H1 (cell line): ENCODE results near the gene TBC1D32. TPM values are rescaled to one million over a fixed set of nuclear protein-coding genes. Genes with fewer than 3 reads are reported as not detected.

Source experiments
- CTCF ChIA-PET: fragments of 300-600 bp; sonication (Branson Sonifier 250); formaldehyde crosslinking; loops from one replicate; lab custom pipeline; 2021; ENCODE audit not compliant: partially characterized antibody; lab: Charles Lee
- POLR2A ChIA-PET: fragments of 300-600 bp; sonication (Branson Sonifier 250); formaldehyde crosslinking; loops from one replicate; lab custom pipeline; 2021; ENCODE audit warnings: inconsistent platforms; ENCODE audit not compliant: partially characterized antibody; lab: Charles Lee
- DNase-seq, 2 experiments: peaks; one replicate each; pipeline versions ENCODE4 v3.0.0 to v3.0.0-alpha.2; 2010 to 2022; ENCODE audit warnings: low spot score in 2 of 2, low read depth in 1 of 2, mixed read lengths in 1 of 2
- FAIRE-seq: peaks from 2 replicates; lab custom pipeline; 2011; peaks lifted over from hg19 to GRCh38; lab: Jason Lieb, UNC
- H2AFZ ChIP-seq: 2 replicates; pipeline ENCODE4 v1.8.1; 2012; ENCODE audit warnings: low read length, inconsistent platforms
- H2AK5ac ChIP-seq: 2 replicates; pipeline ENCODE4 v1.6.1; 2013; ENCODE audit warnings: low read depth, low read length
- H2BK120ac ChIP-seq: replicated peaks from 2 replicates; pipeline ENCODE3; 2013; ENCODE audit warnings: low read depth, low read length, inconsistent platforms
- H2BK12ac ChIP-seq: 2 replicates; pipeline ENCODE4 v1.6.1; 2013; ENCODE audit warnings: low read depth, low read length
- H2BK15ac ChIP-seq: 2 replicates; pipeline ENCODE4 v1.6.1; 2013; ENCODE audit warnings: low read length
- H2BK20ac ChIP-seq: 2 replicates; pipeline ENCODE4 v1.6.1; 2013; ENCODE audit warnings: low read length
- H2BK5ac ChIP-seq: 2 replicates; pipeline ENCODE4 v1.6.1; 2013; ENCODE audit warnings: low read depth, low read length
- H3K14ac ChIP-seq: 2 replicates; pipeline ENCODE4 v1.6.1; 2013; ENCODE audit warnings: inconsistent platforms; ENCODE audit not compliant: insufficient read length
- H3K18ac ChIP-seq: 2 replicates; pipeline ENCODE4 v1.6.1; 2013; ENCODE audit warnings: low read length; ENCODE audit errors: extremely low read depth
- H3K23ac ChIP-seq: 2 replicates; pipeline ENCODE4 v1.6.1; 2013; ENCODE audit warnings: inconsistent platforms; ENCODE audit not compliant: insufficient read length
- H3K23me2 ChIP-seq: 2 replicates; pipeline ENCODE4 v1.6.1; 2013; ENCODE audit warnings: low read depth, low read length
- H3K27ac ChIP-seq: 2 replicates; pipeline ENCODE4 v1.6.1; 2011; ENCODE audit warnings: low read depth, low read length, inconsistent platforms
- H3K27me3 ChIP-seq, 4 experiments: replicated peaks in 1 of 4; 1 replicate in 1 of 4; 2 replicates in 3 of 4; pipeline versions ENCODE4 v1.6.1 to v1.8.1; 2011 to 2013; ENCODE audit warnings: low read length in 3 of 4, mild to moderate bottlenecking in 3 of 4, inconsistent platforms in 2 of 4, mixed read lengths in 2 of 4, moderate library complexity in 1 of 4; ENCODE audit not compliant: control insufficient read depth in 3 of 4, insufficient read depth in 3 of 4; ENCODE audit errors: extremely low read depth in 1 of 4
- H3K36me3 ChIP-seq, 4 experiments: 2 replicates each; pipeline versions ENCODE4 v1.6.1 to v1.8.1; 2011 to 2013; ENCODE audit warnings: mild to moderate bottlenecking in 4 of 4, low read length in 3 of 4, moderate library complexity in 2 of 4, control low read depth in 1 of 4, inconsistent platforms in 1 of 4; ENCODE audit not compliant: insufficient read depth in 4 of 4, control insufficient read depth in 2 of 4
- H3K4ac ChIP-seq: replicated peaks from 2 replicates; pipeline ENCODE3; 2013; ENCODE audit warnings: low read length, low read depth, mixed read lengths, inconsistent platforms; ENCODE audit not compliant: insufficient read length
- H3K4me1 ChIP-seq, 4 experiments: replicated peaks in 1 of 4; 1 replicate in 1 of 4; 2 replicates in 3 of 4; pipeline versions ENCODE4 v1.6.1 to v1.8.1; 2011 to 2013; ENCODE audit warnings: low read length in 3 of 4, inconsistent platforms in 2 of 4, mixed read lengths in 1 of 4; ENCODE audit not compliant: insufficient read depth in 4 of 4, control insufficient read depth in 3 of 4
- H3K4me2 ChIP-seq, 2 experiments: 2 replicates each; pipeline versions ENCODE4 v1.6.1 to v1.8.1; 2011 to 2013; ENCODE audit warnings: low read depth in 2 of 2, low read length in 2 of 2, control low read depth in 1 of 2, inconsistent platforms in 1 of 2, mild to moderate bottlenecking in 1 of 2; ENCODE audit not compliant: insufficient read depth in 1 of 2
- H3K4me3 ChIP-seq, 4 experiments: fragments of 200-600, 300-600 bp in 1 of 4; sonication (generic), shearing (Covaris generic), sonication (Bioruptor Twin) in 1 of 4; 2 replicates each; pipeline versions ENCODE4 v1.5.1 to v1.8.1; 2011 to 2016; ENCODE audit warnings: low read length in 4 of 4, low read depth in 3 of 4, control low read depth in 2 of 4, inconsistent platforms in 2 of 4, mild to moderate bottlenecking in 2 of 4, mixed read lengths in 1 of 4, moderate library complexity in 1 of 4; ENCODE audit not compliant: insufficient read depth in 2 of 4; ENCODE audit errors: extremely low read depth in 1 of 4
- H3K56ac ChIP-seq: replicated peaks from 2 replicates; pipeline ENCODE3; 2013; ENCODE audit warnings: low read depth, mild to moderate bottlenecking, mixed read lengths, low read length, inconsistent platforms; ENCODE audit not compliant: insufficient read length
- H3K79me1 ChIP-seq: 2 replicates; pipeline ENCODE4 v1.6.1; 2013; ENCODE audit warnings: low read depth, low read length, control low read depth
- H3K79me2 ChIP-seq, 2 experiments: 2 replicates each; pipeline versions ENCODE4 v1.6.1 to v1.8.1; 2012 to 2013; ENCODE audit warnings: low read length in 2 of 2, mild to moderate bottlenecking in 2 of 2, inconsistent platforms in 1 of 2; ENCODE audit not compliant: insufficient read depth in 2 of 2, control insufficient read depth in 1 of 2
- H3K9ac ChIP-seq, 4 experiments: replicated peaks in 1 of 4; 1 replicate in 1 of 4; 2 replicates in 3 of 4; pipeline versions ENCODE4 v1.6.1 to v1.8.1; 2011 to 2013; ENCODE audit warnings: low read depth in 3 of 4, low read length in 3 of 4, control low read depth in 2 of 4, mild to moderate bottlenecking in 2 of 4, moderate library complexity in 2 of 4, inconsistent platforms in 1 of 4; ENCODE audit errors: extremely low read depth in 1 of 4
- H3K9me3 ChIP-seq, 2 experiments: 2 replicates each; pipeline versions ENCODE4 v1.6.1 to v1.8.1; 2012 to 2013; ENCODE audit warnings: mild to moderate bottlenecking in 2 of 2, moderate library complexity in 2 of 2, control low read depth in 1 of 2, inconsistent platforms in 1 of 2, low read depth in 1 of 2, low read length in 1 of 2, mixed read lengths in 1 of 2; ENCODE audit not compliant: insufficient read depth in 2 of 2
- H4K20me1 ChIP-seq, 2 experiments: replicated peaks in 1 of 2; 2 replicates each; pipeline versions ENCODE3 to v1.8.1; 2011 to 2013; ENCODE audit warnings: inconsistent platforms in 2 of 2, low read length in 2 of 2, mild to moderate bottlenecking in 1 of 2; ENCODE audit not compliant: insufficient read depth in 2 of 2, control insufficient read depth in 1 of 2
- H4K5ac ChIP-seq: 2 replicates; pipeline ENCODE4 v1.6.1; 2013; ENCODE audit warnings: low read length, low read depth, mixed read lengths, inconsistent platforms; ENCODE audit not compliant: insufficient read length
- H4K8ac ChIP-seq: 2 replicates; pipeline ENCODE4 v1.8.0; 2013; ENCODE audit warnings: mild to moderate bottlenecking, moderate library complexity, low read length, inconsistent platforms; ENCODE audit not compliant: insufficient read depth; ENCODE audit errors: extremely low read depth
- H4K91ac ChIP-seq: replicated peaks from 2 replicates; pipeline ENCODE3; 2013; ENCODE audit warnings: low read length, mixed read lengths, inconsistent platforms; ENCODE audit not compliant: insufficient read length
- E2F6 ChIP-seq: IDR thresholded peaks from 2 replicates; pipeline ENCODE4 v1.6.1; 2012; ENCODE audit warnings: inconsistent platforms
- JUND ChIP-seq: IDR thresholded peaks from 2 replicates; pipeline ENCODE4 v1.6.1; 2011; ENCODE audit warnings: mild to moderate bottlenecking, improper control_type of control experiment, low read length
- KDM1A ChIP-seq: fragments of 200-600, 300-600 bp; sonication (generic); IDR thresholded peaks from 2 replicates; pipeline ENCODE4 v1.7.1; 2016; ENCODE audit warnings: mild to moderate bottlenecking, low read length, borderline replicate concordance
- MAFK ChIP-seq: IDR thresholded peaks from 2 replicates; pipeline ENCODE4 v1.6.1; 2012; ENCODE audit warnings: low read depth, mild to moderate bottlenecking, improper control_type of control experiment, low read length
- POLR2A ChIP-seq, 2 experiments: IDR thresholded peaks; 1 replicate in 1 of 2; 2 replicates in 1 of 2; pipeline ENCODE4 v1.6.1; 2011; ENCODE audit warnings: low read depth in 2 of 2, low read length in 2 of 2, mild to moderate bottlenecking in 2 of 2; ENCODE audit errors: control extremely low read depth in 1 of 2
- RBBP5 ChIP-seq: IDR thresholded peaks from 2 replicates; pipeline ENCODE4 v1.7.1; 2012; ENCODE audit warnings: low read depth, mild to moderate bottlenecking, inconsistent platforms, low read length, moderate library complexity, borderline replicate concordance
- SUZ12 ChIP-seq: fragments of 200-600 bp; sonication (generic); IDR thresholded peaks from 2 replicates; pipeline ENCODE4 v1.6.1; 2012; ENCODE audit warnings: mild to moderate bottlenecking, inconsistent platforms, low read length, moderate library complexity, mixed read lengths
- TCF12 ChIP-seq: IDR thresholded peaks from 2 replicates; pipeline ENCODE4 v1.6.1; 2011; ENCODE audit warnings: low read depth, mild to moderate bottlenecking, low read length
- WGBS, 2 experiments: shearing (Covaris generic) in 1 of 2; methylation state at CpG; one replicate each; pipeline versions ENCODE4 v1.1.6 to v1.1.7; 2013 to 2015; ENCODE audit warnings: low lambda C conversion rate in 2 of 2, mixed read lengths in 2 of 2, inconsistent platforms in 1 of 2, low coverage in 1 of 2, missing lambda C conversion rate in 1 of 2; ENCODE audit not compliant: insufficient replicate concordance in 2 of 2, insufficient coverage in 1 of 2, insufficient read length in 1 of 2; ENCODE audit errors: extremely low coverage in 1 of 2, missing lambda C conversion rate in 1 of 2; 5-methylcytosine and 5-hydroxymethylcytosine counted together
- polyA plus RNA-seq, 7 experiments: library from polyadenylated mRNA; depleted of rRNA in 3 of 7; stranded (reverse) in 5 of 7; unstranded in 2 of 7; fragments of >200 nt in 5 of 7; fragments of 200-250 nt in 2 of 7; gene quantifications; 1 replicate in 5 of 7; 2 replicates in 1 of 7; 4 replicates in 1 of 7; pipeline versions ENCODE4 v1.2.1 to v1.2.3, GENCODE V29; 2011 to 2013; ENCODE audit warnings: missing spikeins in 2 of 7, mixed read lengths in 2 of 7
- total RNA-seq: library from RNA; stranded (reverse); fragmentation: NEBNext Ultra II Directional; extraction: Animal tissue kit (Norgen Biotek cat#: 25700); gene quantifications from 2 replicates; pipeline ENCODE4 v1.2.1, GENCODE V29; 2021

The TBC1D32 gene
- total and polyA plus RNA-seq, 2 of the 8 experiments (the other 6 are each of a cell fraction or from before 2014, with no cell fraction given) = 5.3 to 7.1 TPM

- FAIRE-seq (no peak), DNase-seq (no peak)
- no peaks in the 10 kb centered on the region for H3K79me1 ChIP-seq
- ChIA-PET POLR2A (no interaction called here), CTCF (interaction anchor here (0.6 to 2.3 kb wide), 3 partner anchors 11 to 209 kb away, joined by 3 to 6 read pairs (median 6); no protein-coding TSS in a partner anchor)
- no peak overlapping the region for H3K23ac ChIP-seq
- H3K9me3 ChIP-seq = no peaks in the 10 kb centered on the region
- H3K4ac ChIP-seq = no peak overlapping the region
- H2AFZ ChIP-seq = no peak overlapping the region
- H3K4me3 ChIP-seq = no peak overlapping the region
- no peak overlapping the region for H3K18ac ChIP-seq
- H3K14ac ChIP-seq = no peak overlapping the region
- WGBS, 2 experiments = 83% methylated on average over 3 of the region's 3 CpGs; no CpG with 5 or more reads in 1 of the 2 experiments
- H4K8ac ChIP-seq = no peak overlapping the region
- no peak overlapping the region for H2AK5ac ChIP-seq
- H4K5ac ChIP-seq = no peak overlapping the region
- H2BK12ac ChIP-seq = no peak overlapping the region
- no peaks in the 10 kb centered on the region for H3K27me3 ChIP-seq
- H4K20me1 ChIP-seq = no peaks in the 10 kb centered on the region
- H2BK120ac ChIP-seq = no peak overlapping the region
- H2BK5ac ChIP-seq = no peak overlapping the region
- H3K79me2 ChIP-seq = no peaks in the 10 kb centered on the region
- no peak overlapping the region for H3K9ac ChIP-seq
- TF ChIP-seq KDM1A (no peak), TCF12 (no peak), E2F6 (no peak), JUND (no peak), POLR2A (IDR thresholded peaks at IDR 0.05; ENCODE audit: control extremely low read depth in 1 of 2, low read depth in 2 of 2, low read length in 2 of 2) (no peak), MAFK (no peak), SUZ12 (no peak), RBBP5 (no peak)
- no peak overlapping the region for H3K4me2 ChIP-seq
- no peak overlapping the region for H4K91ac ChIP-seq
- H3K36me3 ChIP-seq = no peaks in the 10 kb centered on the region
- H2BK15ac ChIP-seq = no peak overlapping the region
- no peak overlapping the region for H3K56ac ChIP-seq
- no peak overlapping the region for H2BK20ac ChIP-seq
- no peaks in the 10 kb centered on the region for H3K23me2 ChIP-seq
- no peaks in the 10 kb centered on the region for H3K4me1 ChIP-seq
- no peak overlapping the region for H3K27ac ChIP-seq
Observed at GRCh38 chr6:121033091-121033490, 301.2 kb downstream of the TBC1D32 start.
